ENCODE measurements around the gene JAM3.

JAM3 gene

DNA sequence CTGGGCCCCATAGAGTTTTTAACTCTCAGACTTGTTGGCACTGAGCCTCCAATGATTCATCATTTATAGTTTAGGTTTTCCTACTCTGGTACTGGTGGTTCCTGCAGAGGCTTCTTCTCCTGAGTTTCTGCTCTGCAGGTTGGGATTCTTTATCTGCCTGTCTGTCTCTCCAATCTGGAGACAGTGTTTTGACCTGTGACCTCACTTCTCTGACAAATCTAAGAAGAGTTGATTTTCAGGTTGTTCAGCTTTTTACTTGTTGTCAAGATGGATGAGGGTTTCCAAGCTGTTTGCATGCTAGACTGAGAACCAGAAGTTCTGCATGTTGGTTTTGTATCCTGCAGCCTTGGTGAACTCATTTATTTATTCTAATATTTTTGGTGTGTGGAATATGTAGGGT is 63.9 kb downstream of the JAM3 start:
- no peaks in the 10 kb centered on the region for H3K27me3 ChIP-seq (ENCODE audit: control insufficient read depth, insufficient read depth, low read length)
- H3K4me1 ChIP-seq (ENCODE audit: control insufficient read depth, insufficient read depth, low read length) = no peaks in the 10 kb centered on the region
- no peak overlapping the region for H3K4me3 ChIP-seq (ENCODE audit: low read length)
- no peaks in the 10 kb centered on the region for H3K36me3 ChIP-seq (ENCODE audit: control insufficient read depth, insufficient read depth, low read length)
- H3K27ac ChIP-seq (ENCODE audit: low read depth, low read length) = no peak overlapping the region
- no peak overlapping the region for H3K9ac ChIP-seq (ENCODE audit: low read length)

GRCh38 chr11:134134167-134134566 is 65.3 kb downstream of the JAM3 start:
- H3K27me3 ChIP-seq (ENCODE audit: control insufficient read depth, insufficient read depth, low read length) = no peaks in the 10 kb centered on the region
- no peak overlapping the region for H3K9ac ChIP-seq (ENCODE audit: low read length)
- peaks cover 5% of the 10 kb centered on the region for H3K4me1 ChIP-seq (ENCODE audit: control insufficient read depth, insufficient read depth, low read length)
- no peaks in the 10 kb centered on the region for H3K36me3 ChIP-seq (ENCODE audit: control insufficient read depth, insufficient read depth, low read length)
- no peak overlapping the region for H3K4me3 ChIP-seq (ENCODE audit: low read length)
- no peak overlapping the region for H3K27ac ChIP-seq (ENCODE audit: low read depth, low read length)

DNA sequence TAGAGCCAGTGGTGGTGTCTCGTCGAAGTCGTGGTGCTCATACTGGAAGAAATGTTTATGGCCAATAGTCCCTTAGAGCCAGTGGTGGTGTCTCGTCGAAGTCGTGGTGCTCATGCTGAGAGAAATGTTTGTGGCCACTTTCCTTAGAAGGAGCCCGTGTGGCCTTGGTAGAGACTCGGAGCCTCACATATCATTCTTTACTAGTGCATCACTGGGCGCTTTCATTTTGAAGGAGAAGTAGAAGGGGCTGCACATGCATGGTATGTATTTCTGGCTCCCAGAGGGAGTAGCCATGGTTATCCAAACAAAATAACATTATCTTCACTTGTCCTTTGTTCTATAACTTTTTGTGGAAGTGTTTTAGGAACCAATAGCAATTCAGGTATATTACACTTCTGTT is 69.5 kb downstream of the JAM3 start:
- Histone ChIP-seq H3K27me3 (ENCODE audit: control insufficient read depth, insufficient read depth, low read length) (no peaks in the 10 kb centered on the region), H3K4me3 (ENCODE audit: low read length) (no peak overlapping the region), H3K9ac (ENCODE audit: low read length) (no peak overlapping the region), H3K27ac (ENCODE audit: low read depth, low read length) (no peak overlapping the region), H3K4me1 (ENCODE audit: control insufficient read depth, insufficient read depth, low read length) (peaks cover 11% of the 10 kb centered on the region), H3K36me3 (ENCODE audit: control insufficient read depth, insufficient read depth, low read length) (no peaks in the 10 kb centered on the region)

- Histone ChIP-seq H3K9ac (ENCODE audit: low read length) (peak overlapping the region; percentile 10), H3K27me3 (ENCODE audit: control insufficient read depth, insufficient read depth, low read length) (no peaks in the 10 kb centered on the region), H3K36me3 (ENCODE audit: control insufficient read depth, insufficient read depth, low read length) (peaks cover 2% of the 10 kb centered on the region), H3K4me1 (ENCODE audit: control insufficient read depth, insufficient read depth, low read length) (peaks cover 11% of the 10 kb centered on the region), H3K4me3 (ENCODE audit: low read length) (no peak overlapping the region), H3K27ac (ENCODE audit: low read depth, low read length) (peak overlapping the region; percentile 85)
These were observed 70.5 kb downstream of the JAM3 start for GRCh38 chr11:134139303-134139872.

DNA sequence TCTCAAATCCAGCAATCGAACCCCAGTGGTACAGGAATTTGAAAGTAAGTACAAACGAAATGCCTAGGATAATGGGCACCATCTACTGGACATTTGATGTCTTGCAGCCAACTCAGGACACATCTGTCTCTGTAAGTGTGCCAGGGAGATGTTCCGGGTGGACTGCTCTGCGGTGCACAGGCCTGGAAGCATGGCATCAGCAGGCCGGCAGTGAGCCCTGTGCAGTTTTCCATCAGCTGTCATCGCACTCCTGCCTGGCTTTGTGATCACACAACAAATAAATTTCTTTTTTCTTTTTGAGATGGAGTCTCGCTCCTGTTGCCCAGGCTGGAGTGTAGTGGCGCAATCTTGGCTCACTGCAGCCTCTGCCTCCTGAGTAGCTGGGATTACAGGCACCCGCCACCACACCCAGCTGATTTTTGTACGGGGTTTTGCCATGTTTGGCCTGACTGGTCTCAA is 71.0 kb downstream of the JAM3 start:
- Histone ChIP-seq H3K9ac (ENCODE audit: low read length) (peak overlapping the region; percentile 10), H3K27me3 (ENCODE audit: control insufficient read depth, insufficient read depth, low read length) (no peaks in the 10 kb centered on the region), H3K4me1 (ENCODE audit: control insufficient read depth, insufficient read depth, low read length) (peaks cover 11% of the 10 kb centered on the region), H3K4me3 (ENCODE audit: low read length) (no peak overlapping the region), H3K27ac (ENCODE audit: low read depth, low read length) (peak overlapping the region; percentile 85), H3K36me3 (ENCODE audit: control insufficient read depth, insufficient read depth, low read length) (peaks cover 5% of the 10 kb centered on the region)

DNA sequence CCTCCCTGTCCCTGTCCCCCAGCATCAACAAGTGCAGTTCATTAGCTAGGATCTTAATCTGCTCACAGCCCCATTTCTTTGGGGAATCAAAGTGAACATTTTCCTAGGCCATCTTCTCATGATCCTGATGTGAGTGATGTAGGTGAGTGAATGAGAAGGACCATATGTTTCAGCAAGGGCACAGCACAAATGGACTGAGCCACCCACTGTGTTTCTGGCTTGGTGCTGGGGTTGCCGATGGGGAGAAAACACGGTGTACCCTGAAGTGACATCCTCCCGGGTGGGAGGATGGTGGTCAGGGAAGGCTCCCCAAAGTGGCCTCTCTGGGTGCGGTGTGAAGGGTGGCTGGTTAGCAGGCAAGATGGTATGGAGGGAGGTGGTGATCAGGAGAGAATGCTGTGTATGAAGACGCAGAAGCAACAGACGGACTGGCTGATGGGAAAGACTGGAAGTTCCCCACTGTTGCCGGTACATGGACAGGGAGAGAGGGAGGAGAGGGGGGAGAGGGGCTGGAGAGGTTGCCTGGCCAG is 72.2 kb downstream of the JAM3 start:
- Histone ChIP-seq H3K27ac (ENCODE audit: low read depth, low read length) (no peak overlapping the region), H3K4me3 (ENCODE audit: low read length) (no peak overlapping the region), H3K36me3 (ENCODE audit: control insufficient read depth, insufficient read depth, low read length) (peaks cover 5% of the 10 kb centered on the region), H3K27me3 (ENCODE audit: control insufficient read depth, insufficient read depth, low read length) (no peaks in the 10 kb centered on the region), H3K9ac (ENCODE audit: low read length) (no peak overlapping the region), H3K4me1 (ENCODE audit: control insufficient read depth, insufficient read depth, low read length) (peaks cover 11% of the 10 kb centered on the region)

GRCh38 chr11:134142536-134142935 is 73.7 kb downstream of the JAM3 start:
- no peak overlapping the region for H3K4me3 ChIP-seq (ENCODE audit: low read length)
- no peaks in the 10 kb centered on the region for H3K27me3 ChIP-seq (ENCODE audit: control insufficient read depth, insufficient read depth, low read length)
- H3K36me3 ChIP-seq (ENCODE audit: control insufficient read depth, insufficient read depth, low read length) = peaks cover 5% of the 10 kb centered on the region
- H3K27ac ChIP-seq (ENCODE audit: low read depth, low read length) = no peak overlapping the region
- H3K4me1 ChIP-seq (ENCODE audit: control insufficient read depth, insufficient read depth, low read length) = peaks cover 11% of the 10 kb centered on the region
- no peak overlapping the region for H3K9ac ChIP-seq (ENCODE audit: low read length)

DNA sequence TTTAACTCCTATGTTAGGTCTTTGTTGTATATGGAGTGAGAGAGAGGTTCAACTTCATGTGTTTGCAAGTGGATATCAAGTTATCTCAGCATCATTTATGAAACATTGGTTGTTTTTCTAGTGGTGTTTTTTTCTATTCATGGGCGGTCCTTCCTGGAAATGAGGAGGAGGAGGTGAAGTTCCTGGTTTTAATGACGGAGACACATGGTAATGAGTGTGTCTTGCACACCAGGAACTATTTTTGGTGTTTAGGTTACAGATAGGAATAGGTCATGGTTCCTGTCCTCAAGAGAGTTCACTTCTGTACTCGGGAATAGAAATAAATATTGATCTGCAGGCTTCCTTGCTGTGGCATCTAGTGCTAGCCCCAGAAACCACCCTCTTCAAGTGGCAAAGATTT is 74.9 kb downstream of the JAM3 start:
- Histone ChIP-seq H3K27me3 (ENCODE audit: control insufficient read depth, insufficient read depth, low read length) (no peaks in the 10 kb centered on the region), H3K9ac (ENCODE audit: low read length) (no peak overlapping the region), H3K36me3 (ENCODE audit: control insufficient read depth, insufficient read depth, low read length) (peaks cover 5% of the 10 kb centered on the region), H3K27ac (ENCODE audit: low read depth, low read length) (no peak overlapping the region), H3K4me3 (ENCODE audit: low read length) (no peak overlapping the region), H3K4me1 (ENCODE audit: control insufficient read depth, insufficient read depth, low read length) (peaks cover 9% of the 10 kb centered on the region)

- H3K27me3 ChIP-seq (ENCODE audit: control insufficient read depth, insufficient read depth, low read length) = no peaks in the 10 kb centered on the region
- H3K4me1 ChIP-seq (ENCODE audit: control insufficient read depth, insufficient read depth, low read length) = no peaks in the 10 kb centered on the region
- no peak overlapping the region for H3K4me3 ChIP-seq (ENCODE audit: low read length)
- H3K27ac ChIP-seq (ENCODE audit: low read depth, low read length) = no peak overlapping the region
- H3K9ac ChIP-seq (ENCODE audit: low read length) = no peak overlapping the region
- H3K36me3 ChIP-seq (ENCODE audit: control insufficient read depth, insufficient read depth, low read length) = peaks cover 12% of the 10 kb centered on the region
These were observed 75.9 kb downstream of the JAM3 start for GRCh38 chr11:134144744-134145143.

DNA sequence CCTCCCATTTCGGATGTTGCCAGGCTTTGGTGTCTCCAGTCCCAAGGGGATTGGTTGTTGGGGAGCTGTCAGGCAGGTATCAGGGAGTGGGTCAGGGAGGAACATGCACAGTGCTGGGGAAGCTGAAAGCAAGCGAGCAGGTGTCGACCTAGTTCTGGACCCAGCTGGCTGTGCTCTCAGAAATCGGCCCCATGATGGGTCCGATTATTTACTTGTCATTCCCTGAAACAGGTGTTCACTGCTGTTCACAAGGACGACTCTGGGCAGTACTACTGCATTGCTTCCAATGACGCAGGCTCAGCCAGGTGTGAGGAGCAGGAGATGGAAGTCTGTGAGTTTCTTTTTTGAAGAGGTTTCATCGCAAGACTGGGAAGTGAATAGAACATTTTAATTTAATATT is 76.8 kb downstream of the JAM3 start:
- peaks cover 15% of the 10 kb centered on the region for H3K36me3 ChIP-seq (ENCODE audit: control insufficient read depth, insufficient read depth, low read length)
- no peak overlapping the region for H3K4me3 ChIP-seq (ENCODE audit: low read length)
- H3K4me1 ChIP-seq (ENCODE audit: control insufficient read depth, insufficient read depth, low read length) = no peaks in the 10 kb centered on the region
- H3K27me3 ChIP-seq (ENCODE audit: control insufficient read depth, insufficient read depth, low read length) = no peaks in the 10 kb centered on the region
- H3K9ac ChIP-seq (ENCODE audit: low read length) = no peak overlapping the region
- H3K27ac ChIP-seq (ENCODE audit: low read depth, low read length) = no peak overlapping the region

GRCh38 chr11:134146598-134146997 is 77.7 kb downstream of the JAM3 start:
- H3K36me3 ChIP-seq (ENCODE audit: control insufficient read depth, insufficient read depth, low read length) = peaks cover 15% of the 10 kb centered on the region
- no peak overlapping the region for H3K27ac ChIP-seq (ENCODE audit: low read depth, low read length)
- no peaks in the 10 kb centered on the region for H3K4me1 ChIP-seq (ENCODE audit: control insufficient read depth, insufficient read depth, low read length)
- H3K9ac ChIP-seq (ENCODE audit: low read length) = no peak overlapping the region
- H3K4me3 ChIP-seq (ENCODE audit: low read length) = no peak overlapping the region
- no peaks in the 10 kb centered on the region for H3K27me3 ChIP-seq (ENCODE audit: control insufficient read depth, insufficient read depth, low read length)

- Histone ChIP-seq H3K4me1 (ENCODE audit: control insufficient read depth, insufficient read depth, low read length) (no peaks in the 10 kb centered on the region), H3K4me3 (ENCODE audit: low read length) (no peak overlapping the region), H3K36me3 (ENCODE audit: control insufficient read depth, insufficient read depth, low read length) (peaks cover 14% of the 10 kb centered on the region), H3K27me3 (ENCODE audit: control insufficient read depth, insufficient read depth, low read length) (no peaks in the 10 kb centered on the region), H3K9ac (ENCODE audit: low read length) (no peak overlapping the region), H3K27ac (ENCODE audit: low read depth, low read length) (no peak overlapping the region)
These were observed 80.5 kb downstream of the JAM3 start for GRCh38 chr11:134149371-134149770.

DNA sequence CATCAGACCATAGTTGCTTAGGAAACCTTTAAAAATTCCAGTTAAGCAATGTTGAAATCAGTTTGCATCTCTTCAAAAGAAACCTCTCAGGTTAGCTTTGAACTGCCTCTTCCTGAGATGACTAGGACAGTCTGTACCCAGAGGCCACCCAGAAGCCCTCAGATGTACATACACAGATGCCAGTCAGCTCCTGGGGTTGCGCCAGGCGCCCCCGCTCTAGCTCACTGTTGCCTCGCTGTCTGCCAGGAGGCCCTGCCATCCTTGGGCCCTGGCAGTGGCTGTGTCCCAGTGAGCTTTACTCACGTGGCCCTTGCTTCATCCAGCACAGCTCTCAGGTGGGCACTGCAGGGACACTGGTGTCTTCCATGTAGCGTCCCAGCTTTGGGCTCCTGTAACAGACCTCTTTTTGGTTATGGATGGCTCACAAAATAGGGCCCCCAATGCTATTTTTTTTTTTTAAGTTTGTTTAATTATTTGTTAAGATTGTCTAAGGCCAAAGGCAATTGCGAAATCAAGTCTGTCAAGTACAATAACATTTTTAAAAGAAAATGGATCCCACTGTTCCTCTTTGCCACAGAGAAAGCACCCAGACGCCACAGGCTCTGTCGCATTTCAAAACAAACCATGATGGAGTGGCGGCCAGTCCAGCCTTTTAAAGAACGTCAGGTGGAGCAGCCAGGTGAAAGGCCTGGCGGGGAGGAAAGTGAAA is 81.5 kb downstream of the JAM3 start:
- Histone ChIP-seq H3K27me3 (ENCODE audit: control insufficient read depth, insufficient read depth, low read length) (no peaks in the 10 kb centered on the region), H3K4me3 (ENCODE audit: low read length) (no peak overlapping the region), H3K36me3 (ENCODE audit: control insufficient read depth, insufficient read depth, low read length) (peaks cover 10% of the 10 kb centered on the region), H3K27ac (ENCODE audit: low read depth, low read length) (no peak overlapping the region), H3K4me1 (ENCODE audit: control insufficient read depth, insufficient read depth, low read length) (no peaks in the 10 kb centered on the region), H3K9ac (ENCODE audit: low read length) (no peak overlapping the region)

All from rectal smooth muscle tissue (tissue), 1 donor.